ENCODE results near the gene SLCO2B1. TPM values are rescaled to one million over a fixed set of nuclear protein-coding genes. Genes with fewer than 3 reads are reported as not detected.

Gene SLCO2B1
- total RNA-seq, 4 donors from 2014 or later, result 51.5 to 151 (median 106) TPM

DNA sequence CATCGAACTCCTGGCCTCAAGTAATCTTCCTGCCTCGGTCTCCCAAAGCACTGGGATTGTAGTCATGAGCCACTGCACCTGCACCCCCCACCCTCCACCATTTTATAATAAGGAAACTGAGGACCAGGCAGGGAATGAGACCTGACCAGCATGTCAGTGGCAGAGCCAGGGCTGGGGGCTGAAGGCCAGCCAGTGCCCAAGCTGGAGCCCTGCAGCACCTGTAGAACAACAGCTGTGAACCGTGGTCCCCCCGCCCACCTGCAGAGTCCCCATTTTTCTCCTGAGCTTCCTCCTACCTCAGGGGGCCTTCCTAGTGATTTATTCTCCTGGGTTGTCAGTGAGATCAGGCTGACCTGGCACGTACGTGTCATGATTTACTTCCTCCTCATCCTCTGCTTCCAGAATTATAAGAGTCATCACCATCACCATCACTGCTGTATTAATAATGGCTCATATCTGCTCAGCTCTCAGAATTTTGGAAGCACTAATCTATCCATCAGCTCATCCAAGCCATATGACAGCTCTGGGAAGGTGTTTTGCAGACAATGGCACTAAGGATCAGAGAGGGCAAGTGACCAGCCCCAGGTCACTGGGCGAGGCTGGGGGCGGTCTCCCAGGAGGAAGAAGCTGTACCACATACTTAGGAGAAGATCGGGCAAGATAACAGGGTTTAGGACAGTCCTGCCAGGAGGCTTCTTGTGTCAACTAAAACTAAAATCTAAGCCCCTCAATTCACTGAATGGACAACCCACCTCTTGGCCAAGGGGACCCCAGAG lies 5.5 kb upstream of the SLCO2B1 start:
- TF ChIP-seq, protein P1, sequence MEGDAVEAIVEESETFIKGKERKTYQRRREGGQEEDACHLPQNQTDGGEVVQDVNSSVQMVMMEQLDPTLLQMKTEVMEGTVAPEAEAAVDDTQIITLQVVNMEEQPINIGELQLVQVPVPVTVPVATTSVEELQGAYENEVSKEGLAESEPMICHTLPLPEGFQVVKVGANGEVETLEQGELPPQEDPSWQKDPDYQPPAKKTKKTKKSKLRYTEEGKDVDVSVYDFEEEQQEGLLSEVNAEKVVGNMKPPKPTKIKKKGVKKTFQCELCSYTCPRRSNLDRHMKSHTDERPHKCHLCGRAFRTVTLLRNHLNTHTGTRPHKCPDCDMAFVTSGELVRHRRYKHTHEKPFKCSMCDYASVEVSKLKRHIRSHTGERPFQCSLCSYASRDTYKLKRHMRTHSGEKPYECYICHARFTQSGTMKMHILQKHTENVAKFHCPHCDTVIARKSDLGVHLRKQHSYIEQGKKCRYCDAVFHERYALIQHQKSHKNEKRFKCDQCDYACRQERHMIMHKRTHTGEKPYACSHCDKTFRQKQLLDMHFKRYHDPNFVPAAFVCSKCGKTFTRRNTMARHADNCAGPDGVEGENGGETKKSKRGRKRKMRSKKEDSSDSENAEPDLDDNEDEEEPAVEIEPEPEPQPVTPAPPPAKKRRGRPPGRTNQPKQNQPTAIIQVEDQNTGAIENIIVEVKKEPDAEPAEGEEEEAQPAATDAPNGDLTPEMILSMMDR (IDR thresholded peaks at IDR 0.05), result no peak
- ATAC-seq (ENCODE audit: low FRiP score) (no peak), DNase-seq (ENCODE audit: low spot score) (no peak)

DNA sequence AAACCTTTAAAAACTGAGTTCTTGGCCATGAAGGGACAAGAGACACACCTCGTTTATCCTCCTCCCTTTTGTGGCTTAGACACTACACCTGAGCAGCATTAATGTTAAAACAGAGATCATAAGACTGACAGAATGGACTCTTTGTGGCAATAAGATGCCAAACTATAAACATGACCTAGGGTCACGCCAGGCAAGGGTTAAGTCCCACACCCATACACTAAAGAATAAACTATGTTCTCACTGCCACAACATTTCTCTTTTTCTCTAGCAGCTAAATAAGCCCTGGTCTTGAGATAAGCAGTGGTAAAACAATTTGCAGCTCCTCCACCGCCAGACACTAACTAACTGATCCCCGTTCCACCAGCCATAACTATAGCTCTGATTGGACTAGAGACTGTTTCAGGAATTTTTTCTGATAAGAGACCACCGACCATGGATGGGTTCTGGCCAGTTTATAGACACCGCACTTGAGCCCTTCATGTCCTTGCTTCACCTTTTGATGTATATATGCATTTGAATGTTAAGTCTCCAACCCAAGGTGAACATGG lies 4.9 kb upstream of the SLCO2B1 start:
- ATAC-seq (ENCODE audit: low FRiP score) (no peak), DNase-seq (ENCODE audit: low spot score) (no peak)
- TF ChIP-seq, protein P1 (IDR thresholded peaks at IDR 0.05), result no peak

DNA sequence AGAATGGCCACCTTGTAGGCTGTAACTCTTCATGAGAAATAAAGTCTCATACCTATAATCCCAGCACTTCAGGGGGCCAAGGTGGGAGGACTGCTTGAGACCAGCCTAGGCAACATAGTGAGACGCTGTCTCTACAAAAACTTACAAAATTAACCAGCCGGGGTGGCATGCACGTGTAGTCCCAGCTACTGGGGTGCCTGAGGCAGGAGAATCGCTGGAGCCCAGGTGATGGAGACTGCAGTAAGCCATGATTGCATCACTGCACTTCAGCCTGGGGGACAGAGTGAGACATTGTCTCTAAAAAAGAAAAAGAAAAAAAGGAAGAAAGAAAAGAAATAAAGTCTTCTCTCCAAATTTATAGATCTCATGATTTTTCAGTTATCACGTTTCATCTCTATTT lies 4.2 kb upstream of the SLCO2B1 start:
- DNase-seq (ENCODE audit: low spot score) (no peak), ATAC-seq (ENCODE audit: low FRiP score) (no peak)
- TF ChIP-seq, protein P1 (IDR thresholded peaks at IDR 0.05), result no peak

DNA sequence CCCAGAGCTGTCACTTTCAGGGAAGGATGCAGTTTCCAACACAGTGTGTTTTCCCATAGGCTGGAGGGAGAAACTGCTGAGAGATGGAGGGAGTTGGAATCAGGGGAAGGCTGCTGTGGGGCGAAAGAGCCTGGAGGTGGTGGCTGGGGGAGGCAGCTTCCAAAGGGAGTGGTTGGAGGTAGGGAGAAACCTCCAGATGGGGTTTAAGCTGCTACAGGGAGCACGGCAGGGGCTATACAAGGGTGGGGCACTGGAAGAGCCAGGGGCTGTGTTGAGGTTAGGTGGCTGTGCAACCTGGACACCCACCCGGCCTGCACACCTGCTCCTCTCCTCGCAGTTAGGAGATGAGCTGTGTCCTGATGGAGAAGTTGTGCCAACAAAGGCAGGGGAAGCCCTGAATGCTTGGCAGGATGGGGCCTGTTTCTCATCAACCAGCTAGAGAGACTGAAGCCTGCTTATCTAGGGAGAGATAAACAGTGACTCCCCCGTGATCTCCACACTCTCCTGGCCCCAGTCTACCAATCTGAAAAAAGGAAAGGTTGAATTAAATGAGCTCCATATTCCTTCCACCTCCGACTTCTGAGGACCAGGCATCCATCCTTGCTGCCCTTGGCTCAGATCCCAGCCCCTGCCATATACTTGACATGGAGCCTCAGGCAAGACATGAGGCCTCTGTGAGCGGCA lies 3.6 kb upstream of the SLCO2B1 start:
- ATAC-seq (ENCODE audit: low FRiP score) (no peak), DNase-seq (ENCODE audit: low spot score) (no peak)
- TF ChIP-seq, protein P1 (IDR thresholded peaks at IDR 0.05), result no peak

DNA sequence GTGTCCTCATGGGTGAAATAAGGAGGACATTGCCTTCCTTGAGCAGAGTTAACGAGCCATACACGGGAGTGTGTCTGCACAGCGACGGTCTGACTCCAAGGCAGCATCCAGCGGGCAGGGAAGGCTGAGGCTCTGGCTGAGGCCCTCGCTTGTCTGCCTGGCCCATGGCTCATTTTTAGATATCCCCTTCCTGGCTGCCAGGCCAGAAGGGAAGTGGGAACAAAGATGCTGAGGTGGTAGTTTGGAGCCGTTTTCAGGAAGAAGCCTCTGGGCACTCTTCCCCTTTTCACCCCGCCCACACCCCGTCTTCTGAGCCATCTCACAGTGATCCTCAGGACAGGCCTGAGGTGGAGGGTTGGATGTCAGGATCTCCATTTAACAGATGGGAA lies 3.0 kb upstream of the SLCO2B1 start:
- TF ChIP-seq, protein P1 (IDR thresholded peaks at IDR 0.05), result no peak
- no peak for DNase-seq (ENCODE audit: low spot score)
- ATAC-seq (ENCODE audit: low FRiP score), result no peak

DNA sequence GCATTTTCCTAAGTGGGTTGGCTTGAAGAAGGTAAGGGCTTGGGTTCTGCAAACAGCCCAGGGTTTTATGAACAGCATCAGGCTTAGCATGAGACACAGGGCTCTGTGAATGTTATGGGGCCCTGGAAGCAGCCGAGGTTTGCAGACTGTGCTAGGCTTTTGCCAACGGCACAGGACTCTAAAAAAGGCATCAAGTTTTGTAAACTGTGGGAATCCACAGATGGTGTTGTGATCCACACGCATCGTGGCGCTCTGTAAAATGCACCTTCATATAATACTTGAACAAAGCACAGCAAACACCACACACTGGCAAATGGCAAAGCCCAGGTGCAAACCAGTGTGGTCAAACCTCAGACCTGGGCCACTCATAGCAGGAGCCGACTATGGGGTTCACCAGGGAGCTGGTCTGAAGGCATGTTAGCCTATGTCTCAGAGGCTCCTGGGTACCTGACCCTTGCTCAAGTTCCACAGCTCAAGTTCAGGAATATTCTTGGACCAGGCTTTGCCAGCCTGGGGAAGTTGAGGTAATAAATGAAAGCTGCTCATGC lies 2.4 kb upstream of the SLCO2B1 start:
- TF ChIP-seq, protein P1 (IDR thresholded peaks at IDR 0.05), result no peak
- DNase-seq (ENCODE audit: low spot score), result no peak
- no peak for ATAC-seq (ENCODE audit: low FRiP score)
